Activated gamma-delta T cell treated with anti-CD3 and anti-CD28 coated beads, Interleukin-2, amount 50 U/mL, for 16 hours (primary cell): ENCODE measurements around the gene GPR52.

Experiments used
- DNase-seq: peaks from one replicate; pipeline ENCODE4 v3.0.0-alpha.2; 2020; ENCODE audit warnings: low read depth

GPR52 gene

GRCh38 chr1:174466607-174467006 is 18.8 kb downstream of the GPR52 start:
- no peak for DNase-seq

DNA sequence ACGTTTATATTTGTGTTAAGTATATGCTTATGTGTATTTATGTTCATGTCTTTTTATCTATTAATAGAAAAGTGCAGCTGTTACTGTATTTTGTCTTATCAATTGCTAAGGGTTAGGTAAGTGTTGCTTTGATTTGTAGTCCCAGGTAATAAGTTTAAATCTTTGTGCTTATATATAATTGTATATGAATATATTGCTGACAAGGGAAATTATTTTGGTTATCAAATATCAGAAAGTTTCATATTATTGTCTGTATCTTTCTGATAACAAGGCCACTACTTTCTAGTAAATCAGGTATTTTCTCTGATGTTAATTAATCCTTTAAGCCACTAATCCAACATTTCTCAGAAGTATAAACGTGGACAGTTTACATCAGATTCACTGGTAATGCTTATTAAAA is 21.3 kb downstream of the GPR52 start:
- DNase-seq: no peak

DNA sequence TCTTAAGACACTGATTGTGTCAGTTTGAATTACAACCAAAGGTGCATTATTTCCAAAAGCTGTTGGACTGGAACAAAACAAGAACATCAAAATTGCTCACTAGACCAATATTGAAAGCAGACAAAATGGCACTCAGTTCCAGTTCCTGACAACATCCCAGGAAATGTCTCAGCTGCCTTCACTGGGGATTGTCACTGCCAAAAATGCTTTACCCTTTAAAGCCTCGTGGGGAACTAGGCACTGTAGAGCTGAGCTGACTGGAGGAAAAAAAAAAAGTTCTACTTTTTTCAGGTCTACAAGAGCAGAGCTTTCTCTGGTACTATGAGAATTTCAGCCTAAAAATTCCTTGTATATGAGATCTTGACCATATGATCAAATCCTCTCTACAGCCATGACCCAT is 21.9 kb downstream of the GPR52 start:
- DNase-seq: no peak

DNA sequence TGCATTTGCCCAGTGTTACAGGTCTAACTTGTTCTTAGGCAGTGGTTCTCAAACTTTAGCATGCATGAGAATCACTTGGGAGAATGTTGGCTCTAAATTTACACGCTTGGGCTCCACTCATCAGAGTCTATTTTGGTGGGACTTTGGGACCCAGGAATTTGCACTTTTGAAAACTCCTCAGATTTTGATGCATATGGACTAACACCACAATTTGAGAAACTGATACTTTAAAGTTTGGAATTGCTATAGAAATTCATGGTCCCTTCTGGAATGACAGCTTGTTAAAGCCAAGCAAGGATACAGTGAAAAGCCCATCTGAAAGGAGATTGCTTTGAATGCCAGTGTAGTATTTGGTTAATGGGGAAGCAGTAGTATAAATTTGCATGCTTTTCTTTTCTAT is 31.5 kb downstream of the GPR52 start:
- DNase-seq: no peak

GRCh38 chr1:174480324-174480723 is 32.6 kb downstream of the GPR52 start:
- DNase-seq: no peak

GRCh38 chr1:174491606-174492005 is 43.8 kb downstream of the GPR52 start:
- DNase-seq: no peak

DNA sequence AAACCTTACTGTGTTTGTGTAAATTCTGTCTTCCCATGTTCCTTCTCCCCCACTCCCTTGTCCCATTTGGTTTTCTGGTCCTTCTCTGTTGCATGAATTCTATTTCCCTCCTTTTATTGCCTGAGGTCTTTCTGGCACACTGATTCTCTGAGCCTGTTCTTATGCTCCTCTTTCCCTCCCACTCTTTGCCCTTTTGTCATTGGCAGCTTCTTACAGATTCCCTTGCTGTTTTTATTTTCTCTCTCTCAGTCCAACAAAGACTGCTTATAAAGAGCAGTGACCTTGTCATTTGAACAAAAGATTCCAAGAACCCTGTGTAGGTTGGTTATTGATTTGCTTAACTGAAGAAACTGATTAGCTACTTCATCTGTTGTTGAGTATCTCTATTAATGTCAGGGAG is 49.7 kb downstream of the GPR52 start:
- DNase-seq: no peak
